Measurements from ENCODE around the gene TMCO4.

TMCO4 gene

GRCh38 chr1:19786988-19787423, 12.7 kb downstream of the TMCO4 start:
- TF ChIP-seq, protein P1, sequence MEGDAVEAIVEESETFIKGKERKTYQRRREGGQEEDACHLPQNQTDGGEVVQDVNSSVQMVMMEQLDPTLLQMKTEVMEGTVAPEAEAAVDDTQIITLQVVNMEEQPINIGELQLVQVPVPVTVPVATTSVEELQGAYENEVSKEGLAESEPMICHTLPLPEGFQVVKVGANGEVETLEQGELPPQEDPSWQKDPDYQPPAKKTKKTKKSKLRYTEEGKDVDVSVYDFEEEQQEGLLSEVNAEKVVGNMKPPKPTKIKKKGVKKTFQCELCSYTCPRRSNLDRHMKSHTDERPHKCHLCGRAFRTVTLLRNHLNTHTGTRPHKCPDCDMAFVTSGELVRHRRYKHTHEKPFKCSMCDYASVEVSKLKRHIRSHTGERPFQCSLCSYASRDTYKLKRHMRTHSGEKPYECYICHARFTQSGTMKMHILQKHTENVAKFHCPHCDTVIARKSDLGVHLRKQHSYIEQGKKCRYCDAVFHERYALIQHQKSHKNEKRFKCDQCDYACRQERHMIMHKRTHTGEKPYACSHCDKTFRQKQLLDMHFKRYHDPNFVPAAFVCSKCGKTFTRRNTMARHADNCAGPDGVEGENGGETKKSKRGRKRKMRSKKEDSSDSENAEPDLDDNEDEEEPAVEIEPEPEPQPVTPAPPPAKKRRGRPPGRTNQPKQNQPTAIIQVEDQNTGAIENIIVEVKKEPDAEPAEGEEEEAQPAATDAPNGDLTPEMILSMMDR (IDR thresholded peaks at IDR 0.05; ENCODE audit: insufficient read depth, missing control alignments), result no peak
- DNase-seq (ENCODE audit: insufficient read length, low spot score) (no peak), FAIRE-seq (no peak)

DNA sequence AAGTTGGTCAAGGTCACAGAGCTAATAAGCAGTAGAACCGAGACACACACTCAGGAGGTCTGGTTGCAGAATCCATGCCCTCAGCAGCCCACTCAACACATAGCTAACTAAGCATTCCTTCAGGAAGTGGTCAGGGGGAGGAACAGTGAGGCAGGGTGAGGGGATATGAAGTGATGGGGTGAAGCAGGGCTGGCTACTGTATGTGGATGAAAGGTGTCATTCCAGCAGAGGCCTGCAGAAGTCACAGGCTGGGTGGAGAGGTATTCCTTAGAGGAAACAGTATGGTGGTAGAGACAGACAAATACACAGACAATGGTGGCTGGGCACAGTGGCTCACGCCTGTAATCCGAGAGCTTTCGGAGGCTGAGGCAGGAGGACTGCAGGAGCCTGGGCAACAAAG, 14.1 kb downstream of the TMCO4 start:
- FAIRE-seq, result no peak
- DNase-seq (ENCODE audit: insufficient read length, low spot score), result no peak
- TF ChIP-seq, protein P1 (IDR thresholded peaks at IDR 0.05; ENCODE audit: insufficient read depth, missing control alignments), result no peak

DNA sequence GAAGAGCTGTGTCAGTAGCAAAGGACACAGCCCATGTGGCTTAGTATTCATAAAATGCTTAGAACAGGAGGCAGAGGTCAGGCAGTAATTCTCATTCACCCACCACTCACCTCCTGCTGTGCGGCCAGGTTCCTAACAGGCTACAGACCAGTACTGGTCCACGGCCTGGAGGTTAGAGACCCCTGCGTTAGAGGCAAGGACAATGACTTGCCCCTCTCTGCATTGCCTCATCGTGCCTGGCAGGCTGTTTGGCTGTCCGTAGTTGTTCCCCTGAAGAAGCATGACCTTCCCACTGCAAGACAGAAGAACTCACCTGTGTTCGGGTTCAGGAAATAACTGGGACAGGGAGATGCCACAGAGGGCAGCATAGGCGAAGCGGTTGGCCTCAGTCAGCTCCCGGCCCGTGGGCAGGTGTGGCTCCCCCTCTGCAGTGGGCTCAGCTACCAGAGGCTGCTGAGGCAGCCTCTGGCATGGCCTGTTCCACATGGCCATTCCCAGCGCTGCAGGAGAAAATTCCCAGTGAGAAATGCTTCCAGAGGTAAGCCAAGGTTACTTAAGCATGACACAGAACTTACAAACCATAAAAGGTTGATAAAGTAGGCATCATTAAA, 19.3 kb downstream of the TMCO4 start:
- no peak for FAIRE-seq
- DNase-seq (ENCODE audit: insufficient read length, low spot score), result no peak
- TF ChIP-seq, protein P1 (IDR thresholded peaks at IDR 0.05; ENCODE audit: insufficient read depth, missing control alignments), result no peak

DNA sequence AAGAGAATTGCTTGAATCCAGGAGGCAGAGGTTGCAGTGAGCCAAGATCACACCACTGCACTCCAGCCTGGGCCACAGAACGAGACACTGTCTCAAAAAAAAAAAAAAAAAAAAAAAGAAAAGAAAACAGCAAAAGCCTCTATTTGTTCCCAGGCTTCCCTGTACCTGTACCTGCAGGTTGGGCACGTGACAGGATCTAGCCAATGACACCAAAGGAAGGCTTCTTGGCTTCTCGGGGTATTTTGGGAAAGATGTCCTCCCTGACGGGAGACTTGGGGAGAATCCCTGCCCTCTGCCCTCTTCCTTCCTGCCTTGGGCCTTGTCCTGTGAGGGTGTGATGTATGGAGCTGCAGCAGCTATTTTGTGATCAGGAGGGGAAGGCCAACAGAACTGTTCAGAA, 22.8 kb downstream of the TMCO4 start:
- FAIRE-seq (no peak), DNase-seq (ENCODE audit: insufficient read length, low spot score) (no peak)
- TF ChIP-seq, protein P1 (IDR thresholded peaks at IDR 0.05; ENCODE audit: insufficient read depth, missing control alignments), result no peak

DNA sequence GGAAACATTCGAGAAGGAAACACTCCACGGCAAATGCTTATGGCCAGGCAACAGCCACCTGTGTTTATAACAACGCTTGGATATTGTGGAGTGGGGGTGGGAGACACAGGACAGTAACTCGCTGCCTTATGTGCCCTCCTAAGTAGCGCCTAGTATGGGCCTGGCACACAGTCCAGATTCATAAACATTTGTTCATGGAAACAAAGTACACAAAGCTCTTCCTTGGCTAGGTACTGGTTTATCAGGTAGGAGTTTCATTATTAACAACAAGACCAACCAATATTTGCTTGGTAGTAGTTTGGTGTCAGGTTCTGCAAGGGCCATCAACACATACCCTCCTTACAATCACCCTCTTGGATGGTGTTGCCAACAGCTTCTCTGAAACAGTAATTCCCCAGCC, 23.4 kb downstream of the TMCO4 start:
- TF ChIP-seq, protein P1 (IDR thresholded peaks at IDR 0.05; ENCODE audit: insufficient read depth, missing control alignments), result no peak
- no peak for DNase-seq (ENCODE audit: insufficient read length, low spot score)
- FAIRE-seq, result no peak

DNA sequence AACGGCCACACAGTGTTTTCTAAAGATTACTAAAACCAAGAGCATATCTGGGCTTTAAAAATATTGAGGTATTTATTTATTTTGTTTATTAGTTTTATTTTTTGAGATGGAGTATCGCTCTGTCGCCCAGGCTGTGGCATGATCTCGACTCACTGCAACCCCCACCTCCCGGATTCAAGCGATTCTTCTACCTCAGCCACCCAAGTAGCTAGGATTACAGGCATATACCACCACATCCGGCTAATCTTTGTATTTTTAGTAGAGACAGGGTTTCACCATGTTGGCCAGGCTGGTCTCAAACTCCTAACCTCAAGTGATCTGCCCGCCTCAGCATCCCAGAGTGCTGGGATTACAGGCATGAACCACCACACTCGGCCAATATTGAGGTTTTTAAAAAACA, 23.9 kb downstream of the TMCO4 start:
- no peak for DNase-seq (ENCODE audit: insufficient read length, low spot score)
- no peak for FAIRE-seq
- TF ChIP-seq, protein P1 (IDR thresholded peaks at IDR 0.05; ENCODE audit: insufficient read depth, missing control alignments), result no peak

- FAIRE-seq (no peak), DNase-seq (ENCODE audit: insufficient read length, low spot score) (no peak)
Measured at GRCh38 chr1:19775317-19775716, 24.4 kb downstream of the TMCO4 start.

More at GRCh38 chr1:19775317-19775716, 24.4 kb downstream of the TMCO4 start:
- TF ChIP-seq, protein P1 (IDR thresholded peaks at IDR 0.05; ENCODE audit: insufficient read depth, missing control alignments), result no peak

Data from D721Med (cell line).